ENCODE data around the gene PTPN1.
"Not testable (repeated sequence)": the region's sequence is repeated elsewhere in the genome, so short reads cannot be mapped to it uniquely, and the experiment has no call there.

PTPN1 gene

GRCh38 chr20:50595988-50596693 is 86.0 kb downstream of the PTPN1 start:
- DNase-seq: no peak

- DNase-seq: no peak
Measured at GRCh38 chr20:50596694-50597021, 86.5 kb downstream of the PTPN1 start.

- DNase-seq: no peak
Measured at GRCh38 chr20:50597406-50597969, 87.3 kb downstream of the PTPN1 start.

- no peak for DNase-seq
Measured at GRCh38 chr20:50598074-50598473, 87.9 kb downstream of the PTPN1 start.

- not testable (repeated sequence) for DNase-seq
Measured at GRCh38 chr20:50598768-50599167, 88.6 kb downstream of the PTPN1 start.

GRCh38 chr20:50600281-50600895 is 90.2 kb downstream of the PTPN1 start:
- DNase-seq: no peak

GRCh38 chr20:50601511-50602431 is 91.6 kb downstream of the PTPN1 start:
- no peak for DNase-seq

GRCh38 chr20:50602432-50603088 is 92.4 kb downstream of the PTPN1 start:
- DNase-seq: no peak

- no peak for DNase-seq
Measured at GRCh38 chr20:50604451-50604850, 94.3 kb downstream of the PTPN1 start.

GRCh38 chr20:50605136-50605535 is 95.0 kb downstream of the PTPN1 start:
- no peak for DNase-seq

GRCh38 chr20:50607436-50607835 is 97.3 kb downstream of the PTPN1 start:
- no peak for DNase-seq

- no peak for DNase-seq
Measured at GRCh38 chr20:50607850-50608749, 97.9 kb downstream of the PTPN1 start.

- DNase-seq: no peak
Measured at GRCh38 chr20:50608750-50609104, 98.5 kb downstream of the PTPN1 start.

GRCh38 chr20:50609438-50609989 is 99.3 kb downstream of the PTPN1 start:
- no peak for DNase-seq

GRCh38 chr20:50610212-50610718 is 100.1 kb downstream of the PTPN1 start:
- DNase-seq: no peak

- DNase-seq: no peak
Measured at GRCh38 chr20:50611128-50611810, 101.1 kb downstream of the PTPN1 start.

- DNase-seq: no peak
Measured at GRCh38 chr20:50613438-50614169, 103.4 kb downstream of the PTPN1 start.

GRCh38 chr20:50615407-50615806 is 105.2 kb downstream of the PTPN1 start:
- DNase-seq: no peak

- DNase-seq: no peak
Measured at GRCh38 chr20:50617022-50617421, 106.8 kb downstream of the PTPN1 start.

- DNase-seq: no peak
Measured at GRCh38 chr20:50618537-50618936, 108.4 kb downstream of the PTPN1 start.
